Activated CD4-positive, alpha-beta T cell treated with anti-CD3 and anti-CD28 coated beads, Interleukin-2, amount 50 U/mL, for 24 hours (primary cell): Measurements from ENCODE around the gene ZBED4.

Experiments used
- DNase-seq, 2 donors: peaks; one replicate each; pipeline ENCODE4 v3.0.0-alpha.2; 2020; ENCODE audit warnings: low read depth in 1 of 2, low spot score in 1 of 2

ZBED4 gene

DNA sequence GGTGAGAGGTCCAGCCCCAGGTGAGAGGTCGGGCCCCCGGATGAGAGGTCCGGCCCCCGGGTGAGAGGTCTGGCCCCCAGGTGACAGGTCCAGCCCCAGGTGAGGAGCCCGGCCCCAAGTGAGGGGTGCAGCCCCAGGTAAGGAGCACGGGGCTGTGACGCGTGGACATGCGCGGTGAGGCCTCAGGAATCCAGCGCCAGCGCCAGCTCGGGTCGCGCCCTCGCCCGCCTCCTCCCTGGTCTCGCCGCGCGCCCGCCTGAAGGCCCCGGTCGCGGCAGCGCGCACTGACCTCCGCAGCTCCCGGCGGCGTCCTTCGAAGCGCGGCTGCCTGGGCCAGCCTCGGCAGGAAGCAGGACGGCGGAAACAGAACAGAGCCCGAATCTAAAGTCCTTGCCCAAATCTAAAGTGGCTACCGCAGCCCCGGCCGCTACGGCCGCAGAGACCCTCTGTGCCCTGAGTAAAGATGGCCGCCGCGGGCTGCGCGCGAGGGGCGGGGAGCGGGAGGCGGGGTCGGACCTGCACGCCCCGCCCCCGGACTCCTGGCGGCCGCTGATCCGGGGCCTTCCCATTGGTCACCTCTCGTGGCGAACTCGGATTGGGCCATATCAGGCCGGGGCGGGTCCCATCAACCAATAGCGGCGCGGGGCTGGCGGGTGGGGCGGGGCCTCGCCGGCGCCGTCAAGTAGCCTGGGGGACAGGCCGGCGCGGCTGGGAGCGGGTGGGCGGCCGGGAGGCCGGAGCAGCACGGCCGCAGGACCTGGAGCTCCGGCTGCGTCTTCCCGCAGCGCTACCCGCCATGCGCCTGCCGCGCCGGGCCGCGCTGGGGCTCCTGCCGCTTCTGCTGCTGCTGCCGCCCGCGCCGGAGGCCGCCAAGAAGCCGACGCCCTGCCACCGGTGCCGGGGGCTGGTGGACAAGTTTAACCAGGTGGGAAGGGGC lies 64.6 kb downstream of the ZBED4 start, which contains the start of the genes ALG12 and CRELD2:
ALG12 (minus strand) TSS at position 465 of the 937 bp plus-strand sequence. CDS start 4,673 bp downstream, outside the sequence.
CRELD2 (plus strand) TSS at position 661 of the 937 bp plus-strand sequence; CDS start at position 797, 136 bp downstream.
- DNase-seq = peak; percentile 92 to 97

DNA sequence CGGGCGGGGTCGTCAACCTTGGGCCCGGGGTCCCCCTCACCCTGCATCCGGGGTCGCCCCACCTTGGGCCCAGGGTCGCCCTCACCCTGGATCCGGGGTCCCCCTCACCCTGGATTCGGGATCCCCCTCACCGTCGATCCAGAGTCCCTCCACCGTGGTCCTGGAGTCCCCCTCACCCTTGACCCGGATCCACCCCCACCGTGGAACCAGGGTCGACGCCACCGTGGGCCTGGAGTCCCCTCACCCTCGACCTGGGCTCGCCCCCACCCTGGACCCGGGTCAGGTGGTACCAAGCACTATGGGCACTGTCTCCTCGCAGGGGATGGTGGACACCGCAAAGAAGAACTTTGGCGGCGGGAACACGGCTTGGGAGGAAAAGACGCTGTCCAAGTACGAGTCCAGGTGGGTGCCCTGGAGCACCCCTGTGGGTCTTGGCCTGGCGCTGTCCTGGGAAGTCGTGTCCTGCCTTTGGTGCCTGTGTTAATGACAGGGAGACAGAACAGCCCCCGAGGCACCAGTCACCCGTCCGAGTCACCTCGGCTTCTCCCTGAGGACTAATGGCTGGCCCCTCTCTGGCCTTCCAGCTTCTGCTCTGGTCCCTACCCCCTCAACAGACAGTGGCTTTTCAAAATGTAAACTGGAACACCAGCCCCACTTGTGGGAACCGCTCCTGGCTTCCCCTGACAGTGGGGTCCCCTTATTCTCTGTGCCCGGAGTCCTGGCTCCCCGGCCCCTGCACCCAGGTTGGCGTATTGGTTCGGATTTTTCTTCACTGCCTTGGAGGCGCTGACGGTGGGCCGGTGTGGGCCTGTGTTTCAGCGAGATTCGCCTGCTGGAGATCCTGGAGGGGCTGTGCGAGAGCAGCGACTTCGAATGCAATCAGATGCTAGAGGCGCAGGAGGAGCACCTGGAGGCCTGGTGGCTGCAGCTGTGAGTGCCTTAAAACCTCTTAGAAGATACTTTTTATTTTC lies 65.6 kb downstream of the ZBED4 start:
- DNase-seq = no peak

DNA sequence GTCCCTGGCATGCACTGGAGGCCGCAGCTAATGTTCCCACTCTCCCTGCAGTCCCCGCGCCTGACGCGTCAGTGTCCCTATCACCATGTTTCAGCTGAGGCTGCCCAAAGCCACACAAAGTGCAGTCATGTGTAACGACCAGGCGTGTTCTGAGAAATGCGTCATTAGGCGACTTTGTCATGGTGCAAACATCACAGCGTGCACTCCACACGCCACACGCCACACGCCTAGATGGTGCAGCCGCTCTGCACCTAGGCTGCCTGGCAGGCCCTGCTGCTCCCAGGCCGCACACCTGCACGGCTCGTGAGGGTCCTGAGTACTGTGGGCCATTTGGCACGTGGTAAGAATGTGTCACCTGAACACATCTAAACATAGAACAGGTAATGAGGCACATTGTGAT lies 67.2 kb downstream of the ZBED4 start:
- no peak for DNase-seq

DNA sequence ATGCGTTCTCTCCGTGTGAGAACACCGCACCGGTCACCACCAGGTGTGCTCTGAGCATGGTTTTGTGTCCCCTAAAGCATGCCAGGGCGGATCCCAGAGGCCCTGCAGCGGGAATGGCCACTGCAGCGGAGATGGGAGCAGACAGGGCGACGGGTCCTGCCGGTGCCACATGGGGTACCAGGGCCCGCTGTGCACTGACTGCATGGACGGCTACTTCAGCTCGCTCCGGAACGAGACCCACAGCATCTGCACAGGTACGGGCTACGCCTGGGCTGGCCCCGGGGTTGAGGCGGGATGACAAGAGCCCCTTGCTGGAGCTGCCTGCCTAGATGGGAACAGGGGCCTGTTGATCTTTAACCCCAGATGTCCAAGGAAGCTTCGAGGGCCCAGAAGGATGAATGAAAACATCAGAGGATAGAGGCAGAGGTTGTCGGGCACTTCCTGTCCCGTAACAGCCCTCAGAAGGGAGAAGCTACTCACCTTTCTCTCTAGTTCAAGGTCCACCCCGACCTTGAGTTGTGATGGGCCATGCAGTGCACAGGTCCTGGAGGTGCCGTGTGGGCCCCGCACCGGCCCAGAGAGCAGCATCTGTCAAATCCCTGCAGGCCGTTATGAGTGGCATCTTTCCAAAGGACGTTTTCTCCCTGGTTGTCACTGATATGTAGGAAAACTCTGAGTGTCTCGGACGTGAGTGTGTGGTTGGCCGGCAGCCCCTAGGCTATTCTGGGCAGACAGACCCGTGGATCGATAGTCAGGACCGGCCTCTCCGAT lies 68.0 kb downstream of the ZBED4 start:
- no peak for DNase-seq

DNA sequence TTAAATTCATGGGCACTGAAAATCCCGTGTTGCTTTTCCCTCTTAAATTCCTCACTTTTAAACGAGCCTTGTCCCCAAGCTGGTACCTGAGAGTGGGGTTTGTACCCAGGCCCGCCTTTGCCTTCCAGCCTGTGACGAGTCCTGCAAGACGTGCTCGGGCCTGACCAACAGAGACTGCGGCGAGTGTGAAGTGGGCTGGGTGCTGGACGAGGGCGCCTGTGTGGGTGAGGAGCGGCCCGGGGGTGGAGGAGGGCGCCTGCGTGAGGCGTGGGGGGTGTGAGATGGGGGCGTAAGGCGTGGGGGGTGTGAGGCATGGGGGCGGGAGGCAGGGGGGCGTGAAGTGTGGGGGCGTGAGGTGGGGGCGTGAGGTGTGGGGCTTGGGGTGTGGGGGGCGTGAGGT lies 68.8 kb downstream of the ZBED4 start:
- no peak for DNase-seq

DNA sequence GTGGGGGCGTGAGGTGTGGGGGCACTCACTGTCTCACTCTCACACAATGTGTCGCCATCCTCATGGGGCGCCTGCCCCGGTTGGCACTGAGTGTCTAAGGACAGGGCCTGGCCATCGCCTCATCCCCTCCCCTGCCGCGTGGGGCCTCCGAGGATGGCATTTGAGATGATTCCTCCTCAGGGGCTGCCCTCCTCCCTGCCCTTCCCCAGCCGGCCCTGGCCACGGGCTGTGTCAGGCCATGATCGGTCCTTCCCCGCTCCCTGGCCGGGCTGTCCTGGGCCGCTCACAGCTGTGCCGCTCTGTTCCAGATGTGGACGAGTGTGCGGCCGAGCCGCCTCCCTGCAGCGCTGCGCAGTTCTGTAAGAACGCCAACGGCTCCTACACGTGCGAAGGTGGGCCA lies 69.3 kb downstream of the ZBED4 start:
- no peak for DNase-seq

DNA sequence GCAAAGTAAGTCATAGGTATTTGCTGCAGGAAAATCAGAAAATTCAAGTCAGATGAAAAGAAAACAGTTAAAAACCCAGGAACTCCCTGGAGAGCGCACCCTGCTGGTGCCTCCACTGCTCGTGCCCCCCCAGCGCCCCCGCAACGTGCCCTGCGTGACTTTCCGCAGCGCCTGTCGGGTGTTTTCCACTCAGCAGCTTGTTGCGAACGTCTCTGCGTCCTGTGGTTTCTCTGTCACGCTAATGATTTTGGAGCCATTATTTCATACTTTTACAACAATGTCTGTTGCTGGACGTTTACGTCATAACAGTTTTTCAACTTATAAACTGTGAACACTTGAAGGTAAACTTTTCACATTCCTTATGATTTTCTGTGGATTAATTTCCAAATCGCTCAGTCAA lies 69.8 kb downstream of the ZBED4 start:
- DNase-seq = no peak

DNA sequence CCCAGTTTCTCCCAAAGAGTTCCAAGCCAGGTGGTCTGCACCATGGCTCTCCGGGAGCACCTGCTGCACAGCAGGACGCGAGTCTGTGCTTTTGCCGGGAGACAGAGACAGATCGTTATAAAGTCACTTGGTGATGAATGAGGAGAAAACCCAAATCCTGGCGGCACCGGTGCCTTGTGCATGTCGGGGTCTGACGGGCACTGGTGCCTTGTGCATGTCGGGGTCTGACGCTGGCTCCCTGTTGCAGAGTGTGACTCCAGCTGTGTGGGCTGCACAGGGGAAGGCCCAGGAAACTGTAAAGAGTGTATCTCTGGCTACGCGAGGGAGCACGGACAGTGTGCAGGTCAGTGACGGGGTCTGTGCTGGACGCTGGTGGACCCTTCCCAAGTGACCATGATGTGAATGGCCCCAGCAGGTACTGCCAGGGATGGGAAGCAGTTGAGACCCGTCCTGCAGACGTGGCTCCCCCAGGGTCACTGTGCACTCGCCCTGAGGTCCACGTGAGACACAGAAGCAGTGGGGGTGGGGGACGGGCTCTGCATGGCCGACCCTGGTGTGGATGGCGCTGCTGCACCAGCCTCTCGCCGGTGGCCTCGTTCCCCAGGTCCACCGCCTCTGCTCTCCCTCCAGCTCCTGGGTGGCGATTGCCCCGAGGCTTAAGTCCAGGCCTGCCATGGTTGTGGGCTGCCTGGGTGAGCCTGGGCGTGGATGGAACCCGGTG lies 70.6 kb downstream of the ZBED4 start:
- DNase-seq = no peak

DNA sequence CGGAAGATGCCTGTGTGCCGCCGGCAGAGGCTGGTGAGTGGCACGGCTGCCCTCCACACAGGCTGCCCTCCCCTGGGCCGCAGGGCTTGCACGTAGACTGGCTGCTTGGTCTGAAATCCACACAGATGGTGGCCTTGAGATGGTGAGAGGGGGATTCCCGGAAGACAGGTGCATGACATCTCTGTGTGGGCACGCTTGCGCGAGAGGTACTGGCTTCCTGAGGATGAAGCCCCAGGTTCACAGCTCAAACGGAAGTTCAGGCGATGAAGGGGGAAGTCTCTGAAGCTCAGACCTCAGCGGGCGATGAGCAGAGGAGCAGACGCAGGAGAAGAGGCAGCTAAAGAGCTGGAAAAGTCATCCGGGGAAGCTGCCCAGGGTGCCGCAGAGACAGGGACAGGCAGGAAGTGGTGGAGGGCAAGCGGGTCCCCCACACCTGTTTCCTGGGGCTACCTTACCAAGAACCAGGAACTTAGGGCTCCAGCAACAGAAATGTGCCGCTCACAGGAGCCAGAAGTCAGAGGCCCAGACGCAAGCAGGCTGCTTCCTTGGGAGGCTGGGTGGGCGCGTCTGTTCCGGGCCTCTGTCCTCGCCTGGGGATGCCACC lies 72.0 kb downstream of the ZBED4 start:
- peak in 1 of 2 donors; percentile 64 for DNase-seq

DNA sequence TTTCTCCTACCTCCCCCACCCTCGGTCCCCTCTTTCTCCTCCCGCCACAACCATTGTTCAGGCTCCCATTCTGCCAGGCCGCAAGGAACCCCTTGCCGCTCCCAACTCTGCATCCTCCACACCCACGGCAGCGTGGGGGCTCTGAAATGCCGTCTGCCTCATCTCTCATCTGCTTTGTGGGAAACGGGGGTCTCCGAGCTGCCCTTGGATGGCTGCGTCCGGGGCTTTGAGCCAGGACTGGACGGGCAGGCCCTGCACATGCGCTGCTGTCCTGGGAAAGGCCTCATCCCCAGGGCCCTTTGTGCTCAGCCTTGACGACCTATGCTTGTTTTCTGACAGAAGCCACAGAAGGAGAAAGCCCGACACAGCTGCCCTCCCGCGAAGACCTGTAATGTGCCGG lies 73.3 kb downstream of the ZBED4 start:
- no peak for DNase-seq

DNA sequence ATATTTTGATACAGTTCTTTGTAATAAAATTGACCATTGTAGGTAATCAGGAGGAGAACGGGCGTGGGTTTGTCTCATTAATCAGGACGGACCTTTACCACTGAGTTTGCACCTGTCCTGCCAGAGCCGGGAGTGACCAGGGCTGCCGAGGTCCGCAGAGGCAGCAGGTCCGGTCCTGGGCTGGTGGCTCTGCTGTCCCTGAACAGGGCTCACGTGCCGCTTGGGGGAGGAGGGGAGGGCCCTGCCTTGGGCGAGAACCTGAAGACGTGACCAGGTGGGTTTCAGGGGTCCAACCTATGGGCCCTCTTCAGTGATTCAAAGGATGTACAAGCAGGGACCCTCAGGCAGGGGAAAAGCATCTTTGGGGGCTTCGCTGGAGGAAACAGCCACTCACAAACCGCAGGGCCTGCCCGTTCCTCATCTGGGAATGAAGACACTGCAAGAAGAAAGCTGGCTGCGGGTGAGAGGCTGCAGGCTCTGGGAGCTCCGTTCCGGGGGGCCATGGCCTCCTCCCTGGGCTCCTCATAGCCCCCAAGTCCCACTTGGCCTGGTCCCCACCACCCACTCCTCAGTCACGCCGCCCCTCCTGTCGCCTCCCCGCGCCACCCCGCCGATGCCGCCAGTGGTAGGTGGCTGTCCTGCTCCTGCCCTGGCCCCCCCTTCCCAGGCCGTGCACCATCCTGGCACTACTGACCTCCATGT lies 74.0 kb downstream of the ZBED4 start:
- no peak for DNase-seq

DNA sequence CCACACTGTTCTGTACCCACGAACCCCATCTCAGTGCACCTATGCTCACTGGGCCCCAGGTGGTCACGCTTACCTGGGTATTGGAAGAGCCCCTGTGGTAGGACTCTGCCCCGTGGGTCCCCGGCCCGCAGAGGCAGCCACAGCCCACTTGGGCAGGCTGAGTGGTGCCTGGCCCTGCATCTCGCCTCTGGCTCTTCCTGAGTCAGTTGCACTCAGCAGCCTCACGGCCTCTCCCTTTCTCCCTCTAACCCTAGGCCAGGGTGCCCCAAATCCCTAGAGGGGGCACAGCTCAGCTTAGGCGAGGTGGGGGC lies 74.5 kb downstream of the ZBED4 start:
- no peak for DNase-seq

DNA sequence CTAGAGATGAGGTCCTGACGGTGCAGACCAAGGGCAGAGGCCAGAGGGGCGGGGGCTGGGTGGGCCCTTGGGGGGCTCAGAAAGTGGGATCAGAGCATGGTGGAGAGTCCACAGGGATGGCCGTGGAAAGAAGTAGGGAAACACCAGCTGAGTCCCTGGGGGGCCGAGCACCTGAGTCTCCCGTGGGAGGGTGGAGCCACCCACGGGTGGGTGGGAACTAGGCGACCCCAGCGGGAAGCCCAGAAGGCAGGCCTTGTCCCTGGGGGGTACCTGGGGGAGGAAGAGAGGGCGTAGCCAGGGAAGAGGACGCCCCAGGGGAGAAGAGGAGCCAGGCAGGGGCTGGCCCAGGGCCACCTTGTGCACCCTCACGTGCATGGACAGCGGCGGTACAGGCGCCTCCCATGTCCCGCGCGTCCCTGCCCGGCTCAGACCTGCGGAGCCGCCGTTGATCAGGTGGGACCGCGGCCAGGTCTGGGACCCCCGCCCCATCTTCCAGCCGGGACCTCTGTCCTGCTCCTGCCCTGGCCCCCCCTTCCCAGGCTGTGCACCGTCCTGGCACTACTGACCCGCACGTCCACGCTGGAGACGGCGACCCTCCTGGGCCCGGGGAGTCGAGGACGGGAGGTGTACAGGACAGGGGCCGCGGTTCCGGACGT lies 75.0 kb downstream of the ZBED4 start:
- DNase-seq = no peak

DNA sequence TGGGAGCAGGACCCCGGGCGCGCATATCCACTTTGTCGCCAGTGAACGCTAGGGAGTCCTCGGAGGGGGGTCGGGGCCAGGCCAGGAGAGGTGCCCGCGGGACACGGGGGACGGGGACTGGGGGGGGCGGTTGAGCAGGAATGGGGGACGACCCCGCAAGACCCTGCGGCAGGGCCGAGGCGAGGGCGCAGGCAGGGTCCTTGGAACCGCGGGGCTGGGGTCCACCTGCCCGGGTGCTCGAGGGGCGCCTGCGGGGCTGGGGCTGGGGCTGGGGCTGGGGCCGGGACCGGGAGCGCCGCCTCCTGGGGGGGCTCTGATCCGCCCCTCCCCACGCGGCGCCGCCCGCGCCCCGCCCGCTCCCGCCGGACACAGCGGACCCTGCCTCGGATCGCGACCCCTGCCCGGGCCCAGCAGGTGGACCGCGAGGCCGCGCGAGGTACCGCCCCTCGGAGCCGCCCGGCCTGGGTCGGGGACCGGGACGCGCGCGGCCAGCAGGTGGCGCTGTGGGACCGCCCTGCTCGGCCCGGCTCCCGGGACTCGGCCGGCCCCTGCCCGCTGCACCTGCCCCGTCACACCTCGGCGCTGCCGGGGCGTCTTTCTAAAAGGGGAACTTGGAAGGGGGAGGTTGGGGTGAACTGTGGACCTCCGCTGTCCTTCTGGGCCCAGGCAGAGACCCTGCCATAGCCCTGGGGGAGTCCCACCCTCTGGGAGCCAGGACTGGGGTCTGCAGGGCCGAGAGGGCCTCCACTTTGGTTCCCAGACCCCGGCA lies 75.8 kb downstream of the ZBED4 start:
- peak; percentile 60 to 74 for DNase-seq

DNA sequence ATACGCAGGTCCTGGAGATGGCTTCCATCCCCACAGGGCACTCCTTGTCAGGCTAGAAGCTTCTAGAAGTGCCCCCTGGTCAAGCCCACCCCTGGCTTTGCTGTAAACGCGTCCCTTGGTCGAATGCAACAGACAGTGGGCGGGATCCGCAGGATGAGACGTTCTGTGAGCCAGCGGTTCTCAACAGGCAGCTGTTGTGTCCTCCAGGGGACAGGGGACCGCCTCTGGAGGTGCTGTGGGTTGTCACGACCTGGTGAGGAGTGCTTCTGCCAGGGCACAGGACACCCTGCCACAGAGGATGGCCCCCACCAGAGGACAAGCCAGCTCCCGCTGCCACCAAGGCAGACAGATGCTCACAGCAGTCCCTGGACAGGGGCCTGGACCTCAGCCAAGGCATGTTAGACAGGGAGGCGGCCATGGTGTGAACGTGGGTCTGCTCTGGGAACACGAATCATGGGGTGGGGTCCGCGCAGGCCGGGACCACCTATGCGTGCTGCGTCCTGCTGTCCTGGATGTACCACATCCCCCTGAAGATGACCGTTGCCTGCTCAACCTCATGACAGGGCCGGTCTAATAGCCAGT lies 76.4 kb downstream of the ZBED4 start:
- DNase-seq = no peak

DNA sequence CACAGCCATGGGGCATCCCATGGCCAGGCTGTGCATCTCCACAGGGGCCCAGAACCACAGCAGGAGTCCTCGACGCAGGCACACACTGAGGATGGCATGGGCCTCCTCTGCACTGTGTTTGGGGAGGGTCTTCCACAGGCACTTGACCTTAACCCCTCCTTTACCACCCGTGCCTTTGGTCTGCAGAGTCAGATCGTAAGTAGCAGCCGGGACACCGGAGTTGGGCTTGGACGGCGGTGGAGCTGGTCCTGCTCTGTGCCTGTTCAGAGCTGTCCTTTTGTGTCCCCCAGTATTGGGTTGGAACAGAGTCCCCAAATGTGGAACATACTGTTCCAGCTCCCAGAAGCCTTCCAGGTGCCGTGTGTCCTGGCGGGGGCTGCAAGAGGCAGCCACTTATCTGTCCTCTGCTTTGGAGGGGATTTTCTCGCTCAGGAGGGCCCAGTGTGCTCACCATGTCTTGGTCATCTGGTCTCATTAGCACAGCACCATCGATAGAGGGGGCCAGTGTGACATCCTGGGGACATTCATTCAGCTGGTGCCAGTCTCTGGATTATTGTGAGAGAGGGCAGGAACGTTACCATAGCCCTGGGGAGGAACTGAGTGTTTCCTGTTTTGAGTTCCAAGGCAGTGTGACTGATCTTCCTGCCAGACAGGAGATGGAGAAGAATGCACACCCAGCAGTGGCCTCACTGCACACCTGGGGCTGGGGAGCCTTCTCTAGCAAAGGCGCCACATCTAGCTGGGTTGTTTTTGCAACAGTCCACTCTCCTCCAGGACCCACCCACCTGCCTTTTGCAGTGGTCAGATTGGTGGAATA lies 77.2 kb downstream of the ZBED4 start:
- DNase-seq = peak in 1 of 2 donors; percentile 43
